B cell (primary cell): ENCODE results near the gene SLC1A2. TPM values are rescaled to one million over a fixed set of nuclear protein-coding genes. Genes with fewer than 3 reads are reported as not detected.

Experiments
- ATAC-seq: fragments of 200-7000 bp; cut with Tn5 transposase; one replicate; pipeline ENCODE4 v1.10.0; 2021; ENCODE audit warnings: low read depth, mild to moderate bottlenecking, moderate number of reproducible peaks, moderate library complexity
- CTCF ChIA-PET: fragments of 350-600 bp; sonication (Branson Sonifier 250); formaldehyde crosslinking; loops from one replicate; lab custom pipeline; 2021; ENCODE audit warnings: antibody characterized with exemption, inconsistent platforms; lab: Charles Lee
- POLR2A ChIA-PET: fragments of 350-600 bp; sonication (Branson Sonifier 250); formaldehyde crosslinking; loops from one replicate; lab custom pipeline; 2021; ENCODE audit warnings: antibody characterized with exemption; lab: Charles Lee
- DNase-seq: peaks from one replicate; pipeline ENCODE4 v3.0.0; 2013
- H2AFZ ChIP-seq: 2 replicates; pipeline ENCODE4 v1.6.1; 2012; ENCODE audit warnings: mild to moderate bottlenecking, low read depth, low read length; ENCODE audit not compliant: insufficient read depth, poor library complexity, severe bottlenecking
- H3K27ac ChIP-seq, 2 donors: 1 replicate in 1 of 2; 2 replicates in 1 of 2; pipeline ENCODE4 v1.5.1; 2012 to 2013; ENCODE audit warnings: low read length in 2 of 2, mild to moderate bottlenecking in 2 of 2, moderate library complexity in 1 of 2
- H3K27me3 ChIP-seq, 4 experiments: fragments of 200-600 bp in 1 of 4; sonication (generic) in 1 of 4; replicated peaks in 1 of 4; 1 replicate in 2 of 4; 2 replicates in 2 of 4; pipeline versions ENCODE4 v1.6.1 to v1.7.0; 2013 to 2016; ENCODE audit warnings: low read length in 3 of 4, mild to moderate bottlenecking in 2 of 4, mixed read lengths in 1 of 4, moderate library complexity in 1 of 4; ENCODE audit not compliant: insufficient read depth in 4 of 4, control insufficient read depth in 3 of 4; ENCODE audit errors: control extremely low read depth in 1 of 4
- H3K36me3 ChIP-seq, 2 experiments: replicated peaks in 1 of 2; 1 replicate in 1 of 2; 2 replicates in 1 of 2; pipeline versions ENCODE4 v1.6.1 to v1.7.1; 2013; ENCODE audit warnings: low read length in 1 of 2; ENCODE audit not compliant: insufficient read depth in 2 of 2, control insufficient read depth in 1 of 2; ENCODE audit errors: control extremely low read depth in 1 of 2, extremely low read depth in 1 of 2
- H3K4me1 ChIP-seq, 2 donors: fragments of 200-600 bp in 1 of 2; sonication (generic) in 1 of 2; 1 replicate in 1 of 2; 2 replicates in 1 of 2; pipeline versions ENCODE4 v1.5.1 to v1.6.1; 2013 to 2017; ENCODE audit warnings: low read length in 2 of 2; ENCODE audit not compliant: control insufficient read depth in 2 of 2, insufficient read depth in 2 of 2
- H3K4me2 ChIP-seq: replicated peaks from 2 replicates; pipeline ENCODE3; 2012; ENCODE audit warnings: mild to moderate bottlenecking, low read depth, low read length; ENCODE audit not compliant: poor library complexity, severe bottlenecking
- H3K4me3 ChIP-seq, 5 experiments: fragments of 200-600 bp in 1 of 5; sonication (generic) in 1 of 5; 1 replicate in 3 of 5; 2 replicates in 2 of 5; pipeline versions ENCODE4 v1.5.1 to v1.7.0; 2011 to 2016; ENCODE audit warnings: low read length in 4 of 5, mild to moderate bottlenecking in 4 of 5, low read depth in 2 of 5, control low read depth in 1 of 5, moderate library complexity in 1 of 5; ENCODE audit not compliant: insufficient read depth in 1 of 5; ENCODE audit errors: control extremely low read depth in 1 of 5, extremely low read depth in 1 of 5
- H3K79me2 ChIP-seq: fragments of 200-600 bp; sonication (generic); one replicate; pipeline ENCODE4 v1.6.0; 2016; ENCODE audit warnings: low read length; ENCODE audit not compliant: control insufficient read depth, insufficient read depth
- H3K9ac ChIP-seq: fragments of 200-600 bp; sonication (generic); 2 replicates; pipeline ENCODE4 v1.6.1; 2017; ENCODE audit warnings: mild to moderate bottlenecking, low read length, moderate library complexity
- H3K9me3 ChIP-seq, 3 donors: one replicate each; pipeline versions ENCODE4 v1.6.1 to v1.7.1; 2013; ENCODE audit warnings: low read length in 2 of 3; ENCODE audit not compliant: control insufficient read depth in 2 of 3, insufficient read depth in 1 of 3; ENCODE audit errors: control extremely low read depth in 1 of 3
- H4K20me1 ChIP-seq: 2 replicates; pipeline ENCODE4 v1.6.0; 2012; ENCODE audit warnings: mild to moderate bottlenecking, low read length; ENCODE audit not compliant: insufficient read depth, control insufficient read depth, poor library complexity, severe bottlenecking
- H3K27ac Mint-ChIP-seq: one replicate; pipeline ENCODE4 v1.8.0; 2021; ENCODE audit warnings: mixed read lengths
- H3K27me3 Mint-ChIP-seq: one replicate; pipeline ENCODE4 v1.8.0; 2021; ENCODE audit warnings: mixed read lengths
- H3K4me1 Mint-ChIP-seq: one replicate; pipeline ENCODE4 v1.8.0; 2021; ENCODE audit warnings: mixed read lengths
- H3K4me3 Mint-ChIP-seq: one replicate; pipeline ENCODE4 v1.8.0; 2021; ENCODE audit warnings: mixed read lengths
- H3K9me3 Mint-ChIP-seq: one replicate; pipeline ENCODE4 v1.8.0; 2022; ENCODE audit warnings: mixed read lengths; ENCODE audit not compliant: insufficient read depth
- CTCF ChIP-seq: fragments of 200-600 bp; IDR thresholded peaks from one replicate; pipeline ENCODE4 v1.8.0; 2022; ENCODE audit warnings: antibody characterized with exemption, mild to moderate bottlenecking
- EZH2 ChIP-seq: IDR thresholded peaks from 2 replicates; pipeline ENCODE4 v1.6.1; 2012; ENCODE audit warnings: borderline replicate concordance, low read depth, mild to moderate bottlenecking, moderate library complexity, low read length; ENCODE audit not compliant: insufficient read depth, poor library complexity, severe bottlenecking
- WGBS: methylation state at CpG from one replicate; pipeline ENCODE4 v1.1.5; 2013; ENCODE audit warnings: missing lambda C conversion rate; ENCODE audit not compliant: insufficient coverage; 5-methylcytosine and 5-hydroxymethylcytosine counted together
- intact Hi-C: fragments of 100-400 bp; cut with micrococcal nuclease; formaldehyde crosslinking; loops from one replicate; pipeline ENCODE4 v1.10.0; 2022
- polyA plus RNA-seq: library from polyadenylated mRNA; depleted of rRNA; stranded (reverse); fragments of >200 nt; gene quantifications from 2 replicates; pipeline ENCODE4 v1.2.3, GENCODE V29; 2012
- total RNA-seq, 2 donors: library from RNA; stranded (reverse); fragments of 120-200 nt in 1 of 2; gene quantifications; 1 replicate in 1 of 2; 2 replicates in 1 of 2; pipeline versions ENCODE4 v1.2.3 to v1.2.4, GENCODE V29; 2013 to 2022

The SLC1A2 gene
- total and polyA plus RNA-seq, 2 donors (not counting 1 experiment from before 2014, with no cell fraction given) = not detected

- TF ChIP-seq EZH2 (no peak), CTCF (no peak)
- ATAC-seq (no peak), DNase-seq (no peak)
- no peaks in the 10 kb centered on the region for H3K4me1 Mint-ChIP-seq
- no peak overlapping the region for H3K27ac Mint-ChIP-seq
- Histone ChIP-seq H3K9ac (no peak overlapping the region), H4K20me1 (no peaks in the 10 kb centered on the region), H3K4me3 (no peak overlapping the region), H3K79me2 (no peaks in the 10 kb centered on the region), H3K4me1 (no peaks in the 10 kb centered on the region), H3K4me2 (no peak overlapping the region), H3K36me3 (no peaks in the 10 kb centered on the region), H3K27me3 (peaks cover 0 to 10% (median 4%) of the 10 kb centered on the region in 4 experiments), H3K27ac (no peak overlapping the region), H3K9me3 (no peaks in the 10 kb centered on the region), H2AFZ (no peak overlapping the region)
- no peaks in the 10 kb centered on the region for H3K9me3 Mint-ChIP-seq
- peaks cover 9% of the 10 kb centered on the region for H3K27me3 Mint-ChIP-seq
- CTCF ChIA-PET = interaction anchor here (1.3 kb wide), 1 partner anchor 12 kb away, joined by 4 read pairs; no protein-coding TSS in a partner anchor
- POLR2A ChIA-PET = no interaction called here
- H3K4me3 Mint-ChIP-seq = no peak overlapping the region
- WGBS = 95% methylated on average over 1 of the region's 1 CpG
- intact Hi-C loops = no loop called here
Observed at GRCh38 chr11:35407041-35407440, 12.3 kb downstream of the SLC1A2 start.

GRCh38 chr11:35404388-35404775, 15.0 kb downstream of the SLC1A2 start:
- Histone ChIP-seq H3K4me3 (no peak overlapping the region), H3K4me2 (no peak overlapping the region), H4K20me1 (no peaks in the 10 kb centered on the region), H3K27ac (no peak overlapping the region), H3K9me3 (peaks cover 0 to under 1% (median 0%) of the 10 kb centered on the region in 3 donors), H3K9ac (no peak overlapping the region), H3K79me2 (no peaks in the 10 kb centered on the region), H3K4me1 (no peaks in the 10 kb centered on the region), H2AFZ (peak overlapping the region; percentile 27), H3K27me3 (peaks cover 0 to 8% (median 3%) of the 10 kb centered on the region in 4 experiments), H3K36me3 (no peaks in the 10 kb centered on the region)
- POLR2A ChIA-PET = no interaction called here
- CTCF ChIA-PET = interaction anchor here (1.1 to 2.5 kb wide), 4 partner anchors 10 to 874 kb away, joined by 3 to 11 read pairs (median 7); no protein-coding TSS in a partner anchor
- TF ChIP-seq EZH2 = no peak
- TF ChIP-seq CTCF = peak; percentile 8
- H3K9me3 Mint-ChIP-seq = no peaks in the 10 kb centered on the region
- DNase-seq (peak; percentile 8), ATAC-seq (no peak)
- WGBS = 64% methylated on average over 7 of the region's 7 CpGs
- peaks cover 5% of the 10 kb centered on the region for H3K27me3 Mint-ChIP-seq
- H3K27ac Mint-ChIP-seq = no peak overlapping the region
- no peaks in the 10 kb centered on the region for H3K4me1 Mint-ChIP-seq
- H3K4me3 Mint-ChIP-seq = no peak overlapping the region
- intact Hi-C loops = no loop called here
